Nephron progenitor cell (in vitro differentiated cells): ENCODE measurements around the gene PYGO2.
"Not testable (repeated sequence)": the region's sequence is repeated elsewhere in the genome, so short reads cannot be mapped to it uniquely, and the experiment has no call there.

ENCODE experiments used
- DNase-seq: peaks from one replicate; pipeline ENCODE4 v3.0.0; 2021
- H3K27ac Mint-ChIP-seq: 2 replicates; pipeline ENCODE4 v1.8.0; 2021; ENCODE audit warnings: mild to moderate bottlenecking, moderate library complexity, mixed read lengths
- H3K27me3 Mint-ChIP-seq: 2 replicates; pipeline ENCODE4 v1.8.0; 2021; ENCODE audit warnings: mild to moderate bottlenecking, low read depth, mixed read lengths; ENCODE audit not compliant: poor library complexity
- H3K36me3 Mint-ChIP-seq: 2 replicates; pipeline ENCODE4 v1.8.0; 2021; ENCODE audit warnings: low read depth, mixed read lengths
- H3K4me1 Mint-ChIP-seq: 2 replicates; pipeline ENCODE4 v1.8.0; 2021; ENCODE audit warnings: mixed read lengths
- H3K4me3 Mint-ChIP-seq: 2 replicates; pipeline ENCODE4 v1.8.0; 2021; ENCODE audit warnings: mild to moderate bottlenecking, moderate library complexity, mixed read lengths
- H3K9me3 Mint-ChIP-seq: 2 replicates; pipeline ENCODE4 v1.8.0; 2021; ENCODE audit warnings: mild to moderate bottlenecking, moderate library complexity, mixed read lengths
- TF ChIP-seq, protein P1 (sequence below): fragments of 200-600 bp; sonication (generic); IDR thresholded peaks from 2 replicates; pipeline ENCODE4 v1.5.0; 2021; ENCODE audit warnings: antibody characterized with exemption

Gene PYGO2

DNA sequence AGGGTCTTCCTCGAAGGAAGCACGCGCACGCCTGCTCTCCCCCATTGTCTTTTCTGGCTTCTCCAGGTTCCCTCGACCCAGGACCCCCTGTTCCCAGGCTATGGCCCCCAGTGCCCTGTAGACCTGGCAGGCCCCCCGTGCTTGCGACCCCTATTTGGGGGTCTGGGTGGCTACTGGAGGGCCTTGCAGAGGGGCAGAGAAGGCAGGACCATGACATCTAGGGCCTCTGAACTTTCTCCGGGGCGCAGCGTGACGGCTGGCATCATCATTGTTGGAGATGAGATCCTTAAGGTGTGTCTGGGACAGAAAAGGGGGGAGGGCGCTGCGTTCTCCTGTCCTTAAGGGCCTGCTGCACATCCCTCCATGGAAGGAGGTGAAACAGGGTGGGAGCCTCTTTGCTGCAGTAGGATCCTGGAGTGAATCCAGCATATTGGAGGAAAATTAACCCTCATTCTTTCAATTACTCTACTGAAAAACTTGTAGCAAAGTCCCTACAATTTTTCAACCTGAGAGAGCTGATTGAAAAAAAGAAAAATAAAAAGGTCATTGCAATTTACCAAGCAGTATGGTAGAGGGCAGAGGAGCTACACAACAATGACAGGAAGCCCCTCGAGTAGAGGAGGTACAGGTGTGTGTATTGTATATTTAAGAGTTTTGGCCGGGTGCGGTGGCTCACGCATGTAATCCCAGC, 22.3 kb upstream of the PYGO2 start:
- no peak for DNase-seq
- Mint-ChIP-seq H3K4me3 (no peak overlapping the region), H3K36me3 (peaks cover 44% of the 10 kb centered on the region), H3K27me3 (no peaks in the 10 kb centered on the region), H3K9me3 (no peaks in the 10 kb centered on the region), H3K4me1 (peaks cover 12% of the 10 kb centered on the region), H3K27ac (peak overlapping the region; percentile 91)
- TF ChIP-seq, protein P1, sequence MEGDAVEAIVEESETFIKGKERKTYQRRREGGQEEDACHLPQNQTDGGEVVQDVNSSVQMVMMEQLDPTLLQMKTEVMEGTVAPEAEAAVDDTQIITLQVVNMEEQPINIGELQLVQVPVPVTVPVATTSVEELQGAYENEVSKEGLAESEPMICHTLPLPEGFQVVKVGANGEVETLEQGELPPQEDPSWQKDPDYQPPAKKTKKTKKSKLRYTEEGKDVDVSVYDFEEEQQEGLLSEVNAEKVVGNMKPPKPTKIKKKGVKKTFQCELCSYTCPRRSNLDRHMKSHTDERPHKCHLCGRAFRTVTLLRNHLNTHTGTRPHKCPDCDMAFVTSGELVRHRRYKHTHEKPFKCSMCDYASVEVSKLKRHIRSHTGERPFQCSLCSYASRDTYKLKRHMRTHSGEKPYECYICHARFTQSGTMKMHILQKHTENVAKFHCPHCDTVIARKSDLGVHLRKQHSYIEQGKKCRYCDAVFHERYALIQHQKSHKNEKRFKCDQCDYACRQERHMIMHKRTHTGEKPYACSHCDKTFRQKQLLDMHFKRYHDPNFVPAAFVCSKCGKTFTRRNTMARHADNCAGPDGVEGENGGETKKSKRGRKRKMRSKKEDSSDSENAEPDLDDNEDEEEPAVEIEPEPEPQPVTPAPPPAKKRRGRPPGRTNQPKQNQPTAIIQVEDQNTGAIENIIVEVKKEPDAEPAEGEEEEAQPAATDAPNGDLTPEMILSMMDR = no peak

GRCh38 chr1:154982897-154983648, 21.5 kb upstream of the PYGO2 start, which contains the start of gene FLAD1:
TSS of gene FLAD1 (plus strand) at chr1:154983344. CDS start at chr1:154983695, 351 bp downstream.
- Mint-ChIP-seq H3K4me1 (peaks cover 10% of the 10 kb centered on the region), H3K36me3 (peaks cover 39% of the 10 kb centered on the region), H3K27ac (peak within 1 kb of the TSS; percentile 91), H3K4me3 (no peak within 1 kb of the TSS), H3K27me3 (no peaks in the 10 kb centered on the region), H3K9me3 (no peaks in the 10 kb centered on the region)
- peak; percentile 93 for DNase-seq
- TF ChIP-seq, protein P1 = no peak

- TF ChIP-seq, protein P1 = no peak
- no peaks in the 10 kb centered on the region for H3K9me3 Mint-ChIP-seq
- H3K4me1 Mint-ChIP-seq = peaks cover 10% of the 10 kb centered on the region
- H3K36me3 Mint-ChIP-seq = peaks cover 42% of the 10 kb centered on the region
- H3K27ac Mint-ChIP-seq = no peak overlapping the region
- DNase-seq = no peak
- no peaks in the 10 kb centered on the region for H3K27me3 Mint-ChIP-seq
- H3K4me3 Mint-ChIP-seq = no peak overlapping the region
Observed at GRCh38 chr1:154982341-154982740, 20.8 kb upstream of the PYGO2 start.

GRCh38 chr1:154978360-154978759, 16.8 kb upstream of the PYGO2 start:
- no peak overlapping the region for H3K4me3 Mint-ChIP-seq
- TF ChIP-seq, protein P1 = no peak
- no peak overlapping the region for H3K27ac Mint-ChIP-seq
- no peak for DNase-seq
- H3K36me3 Mint-ChIP-seq = peaks cover 33% of the 10 kb centered on the region
- no peaks in the 10 kb centered on the region for H3K27me3 Mint-ChIP-seq
- H3K4me1 Mint-ChIP-seq = no peaks in the 10 kb centered on the region
- no peaks in the 10 kb centered on the region for H3K9me3 Mint-ChIP-seq

DNA sequence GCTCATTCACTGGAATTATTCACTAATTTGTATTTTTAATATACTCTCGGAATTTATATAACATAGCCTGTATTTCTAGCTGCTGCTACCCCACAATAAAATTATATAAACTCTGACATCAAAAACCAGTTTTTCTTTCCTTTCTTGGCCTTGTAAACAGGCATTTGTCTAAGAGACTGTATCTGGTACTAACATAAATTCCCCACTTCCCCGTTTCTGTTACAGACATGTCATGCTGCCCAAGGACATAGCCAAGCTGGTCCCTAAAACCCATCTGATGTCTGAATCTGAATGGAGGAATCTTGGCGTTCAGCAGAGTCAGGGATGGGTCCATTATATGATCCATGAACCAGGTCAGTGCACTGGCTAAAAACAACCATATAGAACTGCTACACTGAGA, 16.2 kb upstream of the PYGO2 start:
- not testable (repeated sequence) for DNase-seq, H3K9me3 Mint-ChIP-seq, H3K27me3 Mint-ChIP-seq, H3K4me1 Mint-ChIP-seq
- H3K27ac Mint-ChIP-seq = peak overlapping the region; percentile 83
- H3K4me3 Mint-ChIP-seq = peak overlapping the region; percentile 29
- H3K36me3 Mint-ChIP-seq = peaks cover 33% of the 10 kb centered on the region

DNA sequence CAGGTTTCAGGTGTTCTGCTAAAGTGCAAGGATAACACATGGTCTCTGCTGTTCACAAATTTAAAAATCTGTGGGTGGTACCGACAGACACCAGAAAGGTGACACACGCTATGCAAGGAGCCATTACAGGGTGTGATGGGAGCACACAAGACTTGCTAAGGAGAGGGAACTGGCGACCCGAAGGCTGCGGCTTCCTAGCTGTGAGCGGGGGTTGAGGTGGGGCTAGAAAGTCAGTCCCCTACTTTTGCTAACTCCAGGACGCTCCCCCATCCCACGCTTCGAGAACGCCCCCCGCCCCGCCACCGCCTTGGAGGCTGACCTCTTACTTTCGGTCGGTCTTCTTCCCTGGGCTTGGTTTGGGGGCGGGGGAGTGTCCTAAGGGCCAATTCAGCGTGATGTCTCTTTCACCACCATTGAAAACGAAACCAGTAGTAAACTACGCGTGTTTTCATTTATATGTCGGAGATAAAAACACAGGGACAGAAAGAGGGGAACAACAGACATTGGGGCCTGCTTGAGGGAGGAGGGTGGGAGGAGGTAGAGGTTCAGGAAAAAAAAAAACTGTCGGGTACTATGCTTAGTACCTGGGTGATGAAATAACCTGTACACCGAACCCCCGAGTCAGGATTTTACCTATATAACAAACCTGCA, 14.0 kb upstream of the PYGO2 start:
- DNase-seq = peak; percentile 66
- H3K4me1 Mint-ChIP-seq = peaks cover 25% of the 10 kb centered on the region

More for the DNA sequence above, 14.0 kb upstream of the PYGO2 start:
- Mint-ChIP-seq H3K36me3 (peaks cover 22% of the 10 kb centered on the region), H3K9me3 (no peaks in the 10 kb centered on the region), H3K4me3 (no peak overlapping the region), H3K27me3 (no peaks in the 10 kb centered on the region), H3K27ac (no peak overlapping the region)
- TF ChIP-seq, protein P1 = no peak
